HepG2 (cell line): ENCODE results near the gene SPACA4. TPM values are rescaled to one million over a fixed set of nuclear protein-coding genes. Genes with fewer than 3 reads are reported as not detected.
A peak's percentile ranks its signal among the peaks of the same experiment; 100 is the strongest.

Experiments used
- BCL6 ChIP-seq: IDR thresholded peaks from 2 replicates; pipeline ENCODE4 v1.6.1; 2016; ENCODE audit warnings: missing genetic modification reagents, missing compliant biosample characterization
- GATAD2A ChIP-seq: IDR thresholded peaks from 2 replicates; pipeline ENCODE4 v1.6.1; 2016
- HDAC1 ChIP-seq: sonication (generic); formaldehyde crosslinking; IDR thresholded peaks from 2 replicates; pipeline ENCODE4 v1.5.1; 2020; ENCODE audit warnings: mild to moderate bottlenecking, missing genetic modification reagents
- HIVEP1 ChIP-seq: sonication (generic); formaldehyde crosslinking; IDR thresholded peaks from 2 replicates; pipeline ENCODE4 v1.4.0; 2020; ENCODE audit warnings: mild to moderate bottlenecking, missing genetic modification reagents
- JUN ChIP-seq: sonication (generic); formaldehyde crosslinking; IDR thresholded peaks from 2 replicates; pipeline ENCODE4 v1.4.0; 2020; ENCODE audit warnings: mild to moderate bottlenecking, missing genetic modification reagents
- KDM2A ChIP-seq: sonication (generic); formaldehyde crosslinking; IDR thresholded peaks from 2 replicates; pipeline ENCODE4 v1.4.0; 2020; ENCODE audit warnings: low read depth, missing genetic modification reagents, borderline replicate concordance
- KMT2A ChIP-seq: sonication (generic); formaldehyde crosslinking; IDR thresholded peaks from 2 replicates; pipeline ENCODE4 v1.4.0; 2020; ENCODE audit warnings: missing genetic modification reagents
- MED1 ChIP-seq: sonication (generic); formaldehyde crosslinking; IDR thresholded peaks from 2 replicates; pipeline ENCODE4 v1.4.0; 2020; ENCODE audit warnings: missing genetic modification reagents
- NFE2 ChIP-seq: sonication (generic); formaldehyde crosslinking; IDR thresholded peaks from 2 replicates; pipeline ENCODE4 v1.4.0; 2020; ENCODE audit warnings: missing genetic modification reagents
- NFRKB ChIP-seq: fragments of 450-650 bp; IDR thresholded peaks from 2 replicates; pipeline ENCODE4 v1.6.1; 2017
- PPARG ChIP-seq: conservative IDR thresholded peaks from 2 replicates; pipeline ENCODE4 v1.6.1; 2016; ENCODE audit warnings: missing biosample characterization, missing genetic modification reagents
- SCMH1 ChIP-seq: sonication (generic); formaldehyde crosslinking; IDR thresholded peaks from 2 replicates; pipeline ENCODE4 v1.9.0; 2021; ENCODE audit warnings: missing genetic modification reagents, mild to moderate bottlenecking, borderline replicate concordance
- SMAD3 ChIP-seq: sonication (generic); formaldehyde crosslinking; IDR thresholded peaks from 2 replicates; pipeline ENCODE4 v1.4.0; 2020; ENCODE audit warnings: missing genetic modification reagents
- TGIF2 ChIP-seq: IDR thresholded peaks from 2 replicates; pipeline ENCODE4 v1.6.1; 2016; ENCODE audit warnings: control low read depth, missing compliant biosample characterization
- ZFY ChIP-seq: sonication (generic); formaldehyde crosslinking; IDR thresholded peaks from 2 replicates; pipeline ENCODE4 v1.4.0; 2020; ENCODE audit warnings: missing genetic modification reagents
- ZNF138 ChIP-seq: sonication (generic); formaldehyde crosslinking; IDR thresholded peaks from 2 replicates; pipeline ENCODE4 v1.5.0; 2020; ENCODE audit warnings: mild to moderate bottlenecking, low read depth, missing genetic modification reagents
- ZNF329 ChIP-seq: sonication (generic); formaldehyde crosslinking; IDR thresholded peaks from 2 replicates; pipeline ENCODE4 v1.9.0; 2021; ENCODE audit warnings: low read depth, mild to moderate bottlenecking, missing genetic modification reagents
- ZNF530 ChIP-seq: sonication (generic); formaldehyde crosslinking; IDR thresholded peaks from 2 replicates; pipeline ENCODE4 v1.5.0; 2020; ENCODE audit warnings: low read depth, mild to moderate bottlenecking, missing genetic modification reagents
- ZNF543 ChIP-seq: sonication (generic); formaldehyde crosslinking; IDR thresholded peaks from 2 replicates; pipeline ENCODE4 v1.4.0; 2020; ENCODE audit warnings: mild to moderate bottlenecking, missing genetic modification reagents
- ZNF572 ChIP-seq: sonication (generic); formaldehyde crosslinking; IDR thresholded peaks from 2 replicates; pipeline ENCODE4 v1.5.1; 2020; ENCODE audit warnings: mild to moderate bottlenecking, missing genetic modification reagents
- ZNF749 ChIP-seq: sonication (generic); formaldehyde crosslinking; IDR thresholded peaks from 2 replicates; pipeline ENCODE4 v1.8.0; 2022; ENCODE audit warnings: mild to moderate bottlenecking, missing genetic modification reagents, moderate library complexity, borderline replicate concordance
- polyA plus RNA-seq, 8 experiments: library from polyadenylated mRNA; depleted of rRNA in 3 of 8; stranded (reverse) in 7 of 8; unstranded in 1 of 8; fragments of >200 nt; fragmentation: Illumina TruSeq in 4 of 8; extraction: Trizol in 4 of 8; gene quantifications; 2 replicates each; pipeline versions ENCODE4 v1.2.1 to v1.2.3, GENCODE V29; 2011 to 2016; ENCODE audit warnings: low read depth in 4 of 8, missing spikeins in 1 of 8, mixed read lengths in 1 of 8; ENCODE audit not compliant: insufficient read depth in 1 of 8
- total RNA-seq, 5 experiments: library from RNA; depleted of rRNA; stranded (reverse); fragments of >200 nt; fragmentation: Illumina TruSeq; extraction: Trizol; gene quantifications; 2 replicates each; pipeline ENCODE4 v1.2.3, GENCODE V29; 2016; ENCODE audit warnings: low read depth in 1 of 5
- TF ChIP-seq, protein P1 (sequence below): sonication (generic); formaldehyde crosslinking; IDR thresholded peaks from 2 replicates; pipeline ENCODE4 v1.5.0; 2020; ENCODE audit warnings: mild to moderate bottlenecking, missing genetic modification reagents, borderline replicate concordance
- TF ChIP-seq, protein P2 (sequence below): IDR thresholded peaks from 2 replicates; pipeline ENCODE4 v1.6.1; 2016; ENCODE audit warnings: missing compliant biosample characterization, missing genetic modification reagents, borderline replicate concordance
- TF ChIP-seq, protein P3 (sequence below): sonication (generic); formaldehyde crosslinking; IDR thresholded peaks from 2 replicates; pipeline ENCODE4 v1.5.0; 2020; ENCODE audit warnings: mild to moderate bottlenecking, missing genetic modification reagents, borderline replicate concordance

Gene SPACA4
- total and polyA plus RNA-seq, 2 of the 13 experiments (the other 11 are each of a cell fraction or from before 2014, with no cell fraction given) = not detected

DNA sequence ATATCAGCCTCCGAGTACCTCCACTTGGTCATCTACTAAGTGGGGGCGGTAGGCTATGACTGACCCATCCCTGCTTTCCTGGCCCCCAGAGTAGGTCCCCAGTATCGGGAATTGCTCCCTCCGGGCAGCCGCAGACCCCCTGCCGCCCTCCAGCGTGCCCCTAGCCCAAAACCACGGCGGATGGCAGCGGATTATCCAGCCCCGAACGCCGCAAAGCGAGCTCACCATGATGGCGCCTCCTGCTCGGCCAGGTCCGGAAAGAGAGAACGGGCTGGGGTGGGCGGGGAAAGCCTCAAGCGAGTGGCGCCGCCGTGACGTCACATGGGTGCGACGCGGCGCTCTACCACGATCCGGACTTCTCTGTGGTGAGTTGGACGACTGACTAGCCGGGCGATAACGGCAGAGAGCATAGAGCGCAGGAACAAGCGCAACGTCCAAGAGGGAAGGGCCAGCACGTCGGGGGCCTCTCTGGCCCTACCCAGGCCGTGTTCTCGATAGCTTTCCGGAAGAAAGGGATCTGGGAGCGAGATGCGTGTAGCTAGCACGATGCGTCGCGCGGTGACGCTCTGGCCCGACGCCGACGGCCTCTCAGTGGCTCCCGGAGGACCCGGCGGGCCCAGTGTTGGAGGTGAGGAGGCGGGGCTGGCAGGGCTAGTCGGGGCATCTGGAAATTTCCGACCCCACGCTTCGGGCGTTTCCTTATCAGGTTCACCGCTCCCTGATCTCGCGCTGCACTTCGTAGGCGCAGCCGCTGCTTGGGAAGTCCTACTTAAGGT lies 12.6 kb downstream of the SPACA4 start, which contains the start of the genes RPL18 and SPHK2 (continued):
- TF ChIP-seq, protein P1, sequence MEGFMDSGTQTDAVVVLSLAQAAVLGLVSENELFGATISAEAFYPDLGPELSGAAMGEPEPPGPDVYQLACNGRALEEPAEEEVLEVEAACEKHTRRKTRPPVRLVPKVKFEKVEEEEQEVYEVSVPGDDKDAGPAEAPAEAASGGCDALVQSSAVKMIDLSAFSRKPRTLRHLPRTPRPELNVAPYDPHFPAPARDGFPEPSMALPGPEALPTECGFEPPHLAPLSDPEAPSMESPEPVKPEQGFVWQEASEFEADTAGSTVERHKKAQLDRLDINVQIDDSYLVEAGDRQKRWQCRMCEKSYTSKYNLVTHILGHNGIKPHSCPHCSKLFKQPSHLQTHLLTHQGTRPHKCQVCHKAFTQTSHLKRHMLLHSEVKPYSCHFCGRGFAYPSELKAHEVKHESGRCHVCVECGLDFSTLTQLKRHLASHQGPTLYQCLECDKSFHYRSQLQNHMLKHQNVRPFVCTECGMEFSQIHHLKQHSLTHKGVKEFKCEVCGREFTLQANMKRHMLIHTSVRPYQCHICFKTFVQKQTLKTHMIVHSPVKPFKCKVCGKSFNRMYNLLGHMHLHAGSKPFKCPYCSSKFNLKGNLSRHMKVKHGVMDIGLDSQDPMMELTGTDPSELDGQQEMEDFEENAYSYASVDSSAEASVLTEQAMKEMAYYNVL = peak; percentile 81; the same call in 1 of the 2 replicates
- TF ChIP-seq SCMH1 = no peak
- peak; percentile 74 for TF ChIP-seq BCL6
- TF ChIP-seq, protein P2, sequence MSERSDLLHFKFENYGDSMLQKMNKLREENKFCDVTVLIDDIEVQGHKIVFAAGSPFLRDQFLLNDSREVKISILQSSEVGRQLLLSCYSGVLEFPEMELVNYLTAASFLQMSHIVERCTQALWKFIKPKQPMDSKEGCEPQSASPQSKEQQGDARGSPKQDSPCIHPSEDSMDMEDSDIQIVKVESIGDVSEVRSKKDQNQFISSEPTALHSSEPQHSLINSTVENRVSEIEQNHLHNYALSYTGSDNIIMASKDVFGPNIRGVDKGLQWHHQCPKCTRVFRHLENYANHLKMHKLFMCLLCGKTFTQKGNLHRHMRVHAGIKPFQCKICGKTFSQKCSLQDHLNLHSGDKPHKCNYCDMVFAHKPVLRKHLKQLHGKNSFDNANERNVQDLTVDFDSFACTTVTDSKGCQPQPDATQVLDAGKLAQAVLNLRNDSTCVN (CRISPR knock-in tag) = peak; percentile 72
- peak; percentile 91 for TF ChIP-seq KMT2A (CRISPR knock-in tag)
- TF ChIP-seq HDAC1 (CRISPR knock-in tag) = peak; percentile 97
- TF ChIP-seq SMAD3 = peak; percentile 97
- TF ChIP-seq HIVEP1 = no peak; the same call in 1 of the 2 replicates
- TF ChIP-seq TGIF2 (CRISPR knock-in tag) = peak; percentile 46
- 0 out of 2 replicates have a peak, but pooled peaks have one; percentile 34 for TF ChIP-seq ZNF572 (CRISPR knock-in tag)
- peak; percentile 87; the same call in 1 of the 2 replicates for TF ChIP-seq ZNF138 (CRISPR knock-in tag)
- TF ChIP-seq ZNF749 (CRISPR knock-in tag) = peak; percentile 84; the same call in 1 of the 2 replicates
- TF ChIP-seq ZNF329 = peak; percentile 63
- no peak for TF ChIP-seq NFE2 (CRISPR knock-in tag)
- peak; percentile 73 for TF ChIP-seq ZFY (CRISPR knock-in tag)
- TF ChIP-seq KDM2A (CRISPR knock-in tag) = peak; percentile 92
- peak; percentile 74 for TF ChIP-seq GATAD2A (CRISPR knock-in tag)
- TF ChIP-seq NFRKB = 0 out of 2 replicates have a peak, but pooled peaks have one; percentile 41
- no peak; the same call in 1 of the 2 replicates for TF ChIP-seq ZNF543 (CRISPR knock-in tag)
- TF ChIP-seq MED1 = peak; percentile 87
- TF ChIP-seq JUN (CRISPR knock-in tag) = 0 out of 2 replicates have a peak, but pooled peaks have one; percentile 53
- TF ChIP-seq, protein P3, sequence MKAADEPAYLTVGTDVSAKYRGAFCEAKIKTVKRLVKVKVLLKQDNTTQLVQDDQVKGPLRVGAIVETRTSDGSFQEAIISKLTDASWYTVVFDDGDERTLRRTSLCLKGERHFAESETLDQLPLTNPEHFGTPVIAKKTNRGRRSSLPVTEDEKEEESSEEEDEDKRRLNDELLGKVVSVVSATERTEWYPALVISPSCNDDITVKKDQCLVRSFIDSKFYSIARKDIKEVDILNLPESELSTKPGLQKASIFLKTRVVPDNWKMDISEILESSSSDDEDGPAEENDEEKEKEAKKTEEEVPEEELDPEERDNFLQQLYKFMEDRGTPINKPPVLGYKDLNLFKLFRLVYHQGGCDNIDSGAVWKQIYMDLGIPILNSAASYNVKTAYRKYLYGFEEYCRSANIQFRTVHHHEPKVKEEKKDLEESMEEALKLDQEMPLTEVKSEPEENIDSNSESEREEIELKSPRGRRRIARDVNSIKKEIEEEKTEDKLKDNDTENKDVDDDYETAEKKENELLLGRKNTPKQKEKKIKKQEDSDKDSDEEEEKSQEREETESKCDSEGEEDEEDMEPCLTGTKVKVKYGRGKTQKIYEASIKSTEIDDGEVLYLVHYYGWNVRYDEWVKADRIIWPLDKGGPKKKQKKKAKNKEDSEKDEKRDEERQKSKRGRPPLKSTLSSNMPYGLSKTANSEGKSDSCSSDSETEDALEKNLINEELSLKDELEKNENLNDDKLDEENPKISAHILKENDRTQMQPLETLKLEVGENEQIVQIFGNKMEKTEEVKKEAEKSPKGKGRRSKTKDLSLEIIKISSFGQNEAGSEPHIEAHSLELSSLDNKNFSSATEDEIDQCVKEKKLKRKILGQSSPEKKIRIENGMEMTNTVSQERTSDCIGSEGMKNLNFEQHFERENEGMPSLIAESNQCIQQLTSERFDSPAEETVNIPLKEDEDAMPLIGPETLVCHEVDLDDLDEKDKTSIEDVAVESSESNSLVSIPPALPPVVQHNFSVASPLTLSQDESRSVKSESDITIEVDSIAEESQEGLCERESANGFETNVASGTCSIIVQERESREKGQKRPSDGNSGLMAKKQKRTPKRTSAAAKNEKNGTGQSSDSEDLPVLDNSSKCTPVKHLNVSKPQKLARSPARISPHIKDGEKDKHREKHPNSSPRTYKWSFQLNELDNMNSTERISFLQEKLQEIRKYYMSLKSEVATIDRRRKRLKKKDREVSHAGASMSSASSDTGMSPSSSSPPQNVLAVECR (CRISPR knock-in tag) = peak; percentile 97; the same call in 1 of the 2 replicates
- TF ChIP-seq ZNF530 (CRISPR knock-in tag) = no peak
- peak; percentile 80 for TF ChIP-seq PPARG (CRISPR knock-in tag)
